Stomach (tissue), 4 donors: Measurements from ENCODE around the gene NTRK3.

ENCODE experiments used
- CTCF ChIP-seq, 7 experiments: fragments of 450-650 bp in 4 of 7; fragments of 200-600 bp in 3 of 7; sonication (generic) in 3 of 7; IDR thresholded peaks; one replicate each; pipeline ENCODE4 v1.5.1; 2016 to 2019; ENCODE audit warnings: antibody characterized with exemption in 7 of 7, control low read depth in 2 of 7, mild to moderate bottlenecking in 1 of 7
- POLR2A ChIP-seq, 4 donors: fragments of 450-650 bp; IDR thresholded peaks; one replicate each; pipeline ENCODE4 v1.6.1; 2016; ENCODE audit warnings: antibody characterized with exemption in 4 of 4, control low read depth in 2 of 4, mild to moderate bottlenecking in 1 of 4, moderate library complexity in 1 of 4

GRCh38 chr15:87818756-87819155 is 437.8 kb downstream of the NTRK3 start:
- no peak for TF ChIP-seq CTCF (IDR thresholded peaks at IDR 0.05)
- no peak for TF ChIP-seq POLR2A (IDR thresholded peaks at IDR 0.05)
